HG02938 (cell line): ENCODE measurements around the gene SEC24B.
"Not testable (repeated sequence)": the region's sequence is repeated elsewhere in the genome, so short reads cannot be mapped to it uniquely, and the experiment has no call there.

Experiments used
- ATAC-seq: cut with Tn5 transposase; IDR thresholded peaks from one replicate; pipeline ENCODE4 v1.9.1; 2021; ENCODE audit warnings: mild to moderate bottlenecking, moderate library complexity; ENCODE audit not compliant: unreplicated experiment

Gene SEC24B

DNA sequence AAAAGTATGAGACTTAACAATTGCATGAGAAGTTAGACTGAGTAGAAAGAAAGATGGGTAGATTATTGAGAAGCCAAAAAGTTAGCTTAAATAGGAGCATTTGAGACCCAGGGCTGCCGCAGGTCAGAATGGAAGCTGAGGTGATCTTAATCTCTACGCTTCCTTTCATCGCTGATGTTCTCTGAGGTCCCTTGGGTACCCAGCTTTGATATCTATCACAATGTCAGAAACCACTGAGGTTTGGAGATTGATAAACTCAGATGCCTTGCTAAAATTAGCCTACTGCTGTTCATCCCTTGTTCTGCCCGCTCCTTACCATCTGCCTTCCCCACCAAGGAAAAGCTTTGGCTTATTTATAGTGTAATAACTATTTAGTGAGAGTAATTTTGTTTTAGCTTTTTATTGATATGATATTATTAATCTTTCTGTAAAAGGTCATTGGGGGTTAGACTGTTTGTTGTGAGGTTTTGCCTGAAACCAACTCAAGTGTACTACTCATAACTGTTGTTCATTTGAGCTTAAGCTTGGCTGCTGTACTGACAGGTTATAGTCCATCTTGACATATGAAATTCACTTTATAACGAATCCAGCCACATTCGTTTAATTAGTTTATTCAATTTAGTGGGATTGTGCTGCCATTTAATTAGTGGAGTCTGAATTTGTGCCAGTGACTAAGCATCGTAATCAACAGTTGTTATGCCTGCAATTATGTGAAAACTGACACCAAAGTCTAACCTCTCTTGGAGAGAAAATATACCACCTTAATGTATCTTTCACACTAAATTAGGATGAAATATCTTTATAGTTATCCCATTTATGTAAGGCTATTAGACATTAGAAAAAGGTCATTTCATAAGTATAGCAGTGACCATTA lies 141.6 kb downstream of the SEC24B start:
- ATAC-seq, result no peak

- no peak for ATAC-seq
Measured at GRCh38 chr4:109576462-109576861, 142.8 kb downstream of the SEC24B start.

- ATAC-seq, result no peak
Measured at GRCh38 chr4:109578846-109579245, 145.2 kb downstream of the SEC24B start.

- ATAC-seq, result not testable (repeated sequence)
Measured at GRCh38 chr4:109579997-109580396, 146.4 kb downstream of the SEC24B start.

- peak; percentile 99 for ATAC-seq
Measured at GRCh38 chr4:109588176-109588575, 154.6 kb downstream of the SEC24B start.

DNA sequence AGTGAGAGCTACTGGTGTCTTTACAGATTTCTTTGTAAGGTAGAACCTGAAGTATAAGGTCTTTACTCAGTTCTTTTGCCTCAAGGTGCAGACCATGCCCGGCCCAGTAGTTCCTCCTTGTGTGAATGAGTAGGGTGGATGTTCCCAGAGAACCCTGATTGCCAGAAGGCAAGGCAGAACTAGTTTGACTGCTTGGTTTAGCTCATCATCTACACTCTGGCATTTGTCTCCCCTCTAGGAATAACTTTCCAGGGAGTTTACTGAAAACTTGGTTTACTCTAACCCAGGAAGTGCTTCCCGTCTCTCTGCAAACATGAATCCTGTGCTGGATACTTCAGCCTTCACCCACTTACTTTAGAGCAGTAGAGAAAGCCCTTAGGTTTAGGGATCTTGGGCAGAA lies 155.5 kb downstream of the SEC24B start:
- ATAC-seq, result no peak

- no peak for ATAC-seq
Measured at GRCh38 chr4:109589605-109590004, 156.0 kb downstream of the SEC24B start.
